Stomach (tissue), 4 donors: ENCODE results near the gene CERT1.

ENCODE experiments used
- EP300 ChIP-seq: sonication (generic); formaldehyde crosslinking; IDR thresholded peaks from one replicate; pipeline ENCODE4 v1.6.1; 2017; ENCODE audit warnings: antibody characterized with exemption
- POLR2A ChIP-seq, 4 donors: fragments of 450-650 bp; IDR thresholded peaks; one replicate each; pipeline ENCODE4 v1.6.1; 2016; ENCODE audit warnings: antibody characterized with exemption in 4 of 4, control low read depth in 2 of 4, mild to moderate bottlenecking in 1 of 4, moderate library complexity in 1 of 4
- POLR2AphosphoS5 ChIP-seq, 3 donors: sonication (generic); formaldehyde crosslinking; IDR thresholded peaks; one replicate each; pipeline ENCODE4 v1.6.1; 2016; ENCODE audit warnings: antibody characterized with exemption in 3 of 3
- TF ChIP-seq, protein P1 (sequence below), 7 experiments: fragments of 450-650 bp in 4 of 7; fragments of 200-600 bp in 3 of 7; sonication (generic) in 3 of 7; IDR thresholded peaks; one replicate each; pipeline ENCODE4 v1.5.1; 2016 to 2019; ENCODE audit warnings: antibody characterized with exemption in 7 of 7, control low read depth in 2 of 7, mild to moderate bottlenecking in 1 of 7

GRCh38 chr5:75496026-75496425 is 15.4 kb downstream of the CERT1 start:
- TF ChIP-seq, protein P1, sequence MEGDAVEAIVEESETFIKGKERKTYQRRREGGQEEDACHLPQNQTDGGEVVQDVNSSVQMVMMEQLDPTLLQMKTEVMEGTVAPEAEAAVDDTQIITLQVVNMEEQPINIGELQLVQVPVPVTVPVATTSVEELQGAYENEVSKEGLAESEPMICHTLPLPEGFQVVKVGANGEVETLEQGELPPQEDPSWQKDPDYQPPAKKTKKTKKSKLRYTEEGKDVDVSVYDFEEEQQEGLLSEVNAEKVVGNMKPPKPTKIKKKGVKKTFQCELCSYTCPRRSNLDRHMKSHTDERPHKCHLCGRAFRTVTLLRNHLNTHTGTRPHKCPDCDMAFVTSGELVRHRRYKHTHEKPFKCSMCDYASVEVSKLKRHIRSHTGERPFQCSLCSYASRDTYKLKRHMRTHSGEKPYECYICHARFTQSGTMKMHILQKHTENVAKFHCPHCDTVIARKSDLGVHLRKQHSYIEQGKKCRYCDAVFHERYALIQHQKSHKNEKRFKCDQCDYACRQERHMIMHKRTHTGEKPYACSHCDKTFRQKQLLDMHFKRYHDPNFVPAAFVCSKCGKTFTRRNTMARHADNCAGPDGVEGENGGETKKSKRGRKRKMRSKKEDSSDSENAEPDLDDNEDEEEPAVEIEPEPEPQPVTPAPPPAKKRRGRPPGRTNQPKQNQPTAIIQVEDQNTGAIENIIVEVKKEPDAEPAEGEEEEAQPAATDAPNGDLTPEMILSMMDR (IDR thresholded peaks at IDR 0.05) = no peak
- no peak for TF ChIP-seq POLR2AphosphoS5 (IDR thresholded peaks at IDR 0.05)
- no peak for TF ChIP-seq POLR2A (IDR thresholded peaks at IDR 0.05)
- TF ChIP-seq EP300 = no peak
